Fibroblast of upper back skin (primary cell): ENCODE data around the gene GABRG3.

ENCODE experiments used
- DNase-seq: peaks from one replicate; pipeline ENCODE4 v3.0.0-alpha.2; 2013

GABRG3 gene

DNA sequence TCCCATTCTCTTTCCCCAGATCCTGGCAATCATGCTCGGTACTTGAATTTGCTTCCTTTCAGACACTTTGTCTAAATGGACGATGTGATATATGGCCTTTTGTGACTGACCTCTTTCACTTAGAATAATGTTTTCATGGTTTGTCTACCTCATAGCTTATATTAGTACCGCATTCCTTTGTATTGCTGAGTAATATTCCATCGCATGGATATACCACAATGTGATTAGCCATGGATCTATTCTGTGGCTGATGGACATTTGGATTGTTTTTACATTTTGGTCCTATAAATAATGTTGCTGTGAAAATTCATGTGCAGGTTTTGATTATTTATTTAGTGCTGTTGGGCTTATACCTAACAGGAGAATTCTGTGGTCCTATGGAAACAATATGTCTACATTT, 458.6 kb downstream of the GABRG3 start:
- DNase-seq = no peak

DNA sequence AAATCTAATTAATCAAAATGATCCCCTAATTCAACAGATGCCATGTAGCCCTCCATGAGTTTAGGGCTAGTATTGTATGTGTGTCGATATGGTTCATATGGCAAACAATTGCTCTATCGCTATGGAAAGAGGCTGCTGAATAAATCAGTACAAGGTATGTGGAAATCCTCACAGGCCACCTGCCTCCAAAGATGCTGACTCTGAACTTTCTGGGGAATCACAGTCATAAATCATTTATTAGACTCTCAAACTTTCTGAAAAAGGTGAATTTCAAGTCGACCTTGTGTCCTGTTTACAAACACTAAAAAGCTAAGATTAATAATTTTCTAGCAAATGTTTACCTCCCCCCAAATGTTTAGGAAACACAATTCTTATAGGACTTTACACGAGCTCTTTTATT, 462.6 kb downstream of the GABRG3 start:
- DNase-seq = no peak

DNA sequence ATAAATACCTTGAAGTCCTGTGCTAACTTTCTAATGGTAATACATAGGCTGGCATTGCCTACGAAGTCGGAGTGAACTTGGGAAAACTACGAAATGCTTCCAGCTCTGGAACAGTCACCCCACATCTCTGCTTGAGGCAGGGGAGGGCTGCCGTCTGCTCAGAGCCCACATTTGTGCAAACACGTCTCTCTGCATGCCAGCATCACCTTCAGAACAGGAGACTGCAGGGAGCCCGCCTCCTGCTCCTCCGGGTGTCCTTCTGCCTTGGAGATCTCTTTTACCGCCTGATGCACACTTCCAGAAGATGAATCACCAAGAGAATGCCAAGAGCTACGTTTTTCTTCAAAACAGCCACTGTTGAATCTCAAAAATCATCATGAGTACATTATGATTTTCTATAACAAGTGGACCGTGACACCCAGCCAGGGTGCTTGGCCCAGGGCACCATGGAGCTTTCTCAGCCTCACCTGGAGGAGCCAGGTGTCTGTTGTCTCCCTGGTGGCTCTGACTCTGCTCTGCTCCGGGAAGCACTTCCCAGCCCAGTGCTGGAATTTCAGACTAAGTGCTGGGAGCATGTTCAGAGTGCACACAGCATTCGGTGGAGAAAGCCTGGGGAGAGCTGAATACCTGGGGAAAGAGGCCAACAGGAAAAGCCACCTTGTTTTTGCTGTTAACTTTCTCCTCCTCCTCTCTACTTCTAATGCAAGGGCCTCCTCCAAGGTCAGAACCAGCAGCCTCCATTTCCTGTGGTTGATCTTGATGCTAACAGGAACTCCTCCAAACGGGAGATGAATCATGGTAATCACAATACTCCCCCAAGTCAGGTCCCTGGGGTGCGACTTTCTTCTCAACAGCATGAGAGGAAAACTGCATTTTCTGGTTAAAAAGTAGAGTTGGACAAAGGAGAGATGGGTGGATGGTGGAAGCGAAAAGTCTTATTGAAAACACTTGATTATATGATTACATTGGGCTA, 467.7 kb downstream of the GABRG3 start:
- peak; percentile 60 for DNase-seq

DNA sequence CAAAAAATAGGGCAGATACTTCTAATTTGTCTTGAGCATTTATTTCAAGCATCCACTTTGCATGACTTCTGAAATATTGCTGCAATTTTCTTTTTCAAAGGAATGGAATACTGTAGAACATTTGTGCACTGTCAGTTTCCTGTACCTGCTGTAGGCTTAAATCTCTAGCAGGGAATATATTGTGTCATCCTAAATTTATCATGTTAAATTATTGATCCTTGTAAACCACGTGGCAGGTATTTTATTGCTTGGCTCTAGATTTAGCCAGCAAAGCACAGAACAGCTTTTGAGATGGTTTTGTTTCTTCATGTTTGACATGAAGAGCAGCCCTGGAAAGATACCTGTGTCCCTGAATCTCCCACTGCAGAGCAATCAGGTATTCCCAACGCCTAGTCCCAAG, 470.1 kb downstream of the GABRG3 start:
- DNase-seq = no peak

DNA sequence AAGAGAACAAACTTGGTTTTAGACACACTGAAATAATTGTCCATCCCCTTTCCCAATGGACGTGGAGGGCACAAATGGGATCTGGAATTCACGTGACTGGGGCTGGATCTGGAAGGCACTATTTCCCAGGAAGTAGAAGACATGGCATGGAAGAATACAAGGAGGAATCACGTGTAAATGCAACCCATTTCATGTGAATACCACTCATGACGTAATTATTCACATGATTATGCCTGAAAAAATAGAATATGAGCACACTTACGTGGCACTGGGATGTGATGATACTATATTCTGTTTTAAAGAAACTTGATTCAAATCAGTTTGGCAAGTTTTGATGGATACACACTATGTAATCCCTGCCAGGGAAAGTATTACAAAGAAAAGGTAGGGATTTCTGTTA, 477.3 kb downstream of the GABRG3 start:
- DNase-seq = no peak

DNA sequence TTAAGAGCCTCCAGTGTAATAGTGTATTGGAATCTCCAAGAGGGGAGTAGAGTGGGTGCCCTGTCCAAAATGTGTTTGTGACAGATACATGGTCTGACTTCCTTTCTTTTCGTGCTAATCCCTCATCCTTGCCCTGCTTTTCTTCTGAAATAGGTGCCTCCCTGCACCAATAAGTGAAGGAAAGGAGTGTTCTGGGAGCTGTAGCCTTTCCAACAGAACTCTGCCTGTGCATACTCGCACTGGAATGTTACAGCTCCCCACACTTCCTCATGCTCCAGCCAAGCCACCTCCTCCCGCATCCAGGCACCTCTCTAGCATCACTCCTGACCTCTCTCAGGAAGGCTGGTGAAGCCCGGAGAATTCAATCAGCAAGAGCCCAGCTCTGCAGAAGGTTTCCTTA, 478.0 kb downstream of the GABRG3 start:
- DNase-seq = peak; percentile 49

DNA sequence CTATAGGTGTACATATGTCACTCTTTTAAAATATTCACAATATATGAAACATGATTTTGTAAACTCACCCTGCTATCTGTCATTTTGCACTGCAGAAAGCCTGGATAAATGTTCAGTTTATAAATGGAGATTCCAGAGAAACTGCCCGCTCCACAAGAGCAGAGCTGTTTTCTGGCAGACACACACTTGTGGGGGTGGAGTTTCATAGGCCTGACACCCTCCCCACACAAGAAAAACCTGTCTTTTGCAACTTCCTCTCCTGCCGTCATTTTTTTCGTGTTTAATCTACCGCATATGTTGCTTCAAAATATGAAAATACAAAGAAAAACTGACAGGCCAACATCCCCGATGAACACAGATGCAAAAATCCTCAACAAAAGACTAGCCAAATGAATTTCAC, 479.0 kb downstream of the GABRG3 start:
- no peak for DNase-seq

DNA sequence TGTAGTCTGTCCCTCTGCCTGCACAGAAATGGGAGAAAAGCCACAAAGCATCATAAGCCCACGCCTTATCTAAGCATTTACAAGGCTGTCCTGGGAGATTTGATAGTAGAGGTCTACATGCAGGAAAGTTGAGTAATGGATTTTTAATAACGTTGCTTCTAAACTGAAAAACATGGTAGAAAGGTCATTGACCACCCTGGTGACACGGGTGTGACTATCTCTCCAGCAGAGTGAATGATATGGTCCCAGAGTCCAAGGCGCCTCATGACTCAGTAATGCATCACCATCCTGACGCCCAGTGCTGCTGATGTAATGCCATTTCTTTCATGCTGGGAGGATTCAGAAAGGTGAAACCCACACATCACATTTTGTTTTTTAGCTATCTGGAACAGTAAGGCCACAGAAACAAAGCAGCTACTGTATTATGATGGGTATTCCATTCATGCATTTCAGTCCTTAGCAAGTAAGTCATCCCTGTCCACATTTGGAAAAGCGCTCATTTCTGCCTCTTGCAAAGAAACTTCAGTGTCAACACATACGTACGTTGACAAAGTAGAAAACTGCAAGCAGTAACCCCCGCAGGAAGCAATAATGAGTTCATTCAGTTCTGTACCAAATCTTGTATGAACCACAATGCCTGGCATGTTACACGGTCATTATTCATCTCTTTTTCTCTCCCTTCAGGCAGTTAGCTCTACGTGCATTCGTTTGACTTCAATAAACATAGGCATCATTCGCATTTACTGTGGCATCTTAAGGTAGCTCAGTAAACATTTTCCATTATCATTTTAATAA, 483.5 kb downstream of the GABRG3 start:
- DNase-seq = peak; percentile 81

DNA sequence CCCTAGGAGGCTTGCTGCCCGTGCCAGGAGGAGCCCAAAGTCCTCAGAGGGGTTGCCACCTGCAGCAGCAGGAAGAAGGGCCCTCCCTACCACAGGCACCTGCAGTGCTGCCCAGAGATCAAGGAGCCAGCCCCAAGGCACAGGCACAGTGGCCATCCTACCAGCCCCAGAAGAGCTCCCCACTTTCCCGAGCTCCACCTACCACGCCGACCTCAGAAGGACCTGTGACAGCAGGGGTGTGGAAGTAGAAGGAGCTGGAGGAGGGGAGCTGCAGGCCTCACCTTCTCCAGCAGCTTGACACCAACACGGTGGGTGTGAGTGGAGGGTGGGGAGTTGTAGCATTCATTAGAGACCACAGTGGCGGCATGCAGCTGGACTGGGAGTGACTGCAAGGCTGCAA, 485.8 kb downstream of the GABRG3 start:
- no peak for DNase-seq

DNA sequence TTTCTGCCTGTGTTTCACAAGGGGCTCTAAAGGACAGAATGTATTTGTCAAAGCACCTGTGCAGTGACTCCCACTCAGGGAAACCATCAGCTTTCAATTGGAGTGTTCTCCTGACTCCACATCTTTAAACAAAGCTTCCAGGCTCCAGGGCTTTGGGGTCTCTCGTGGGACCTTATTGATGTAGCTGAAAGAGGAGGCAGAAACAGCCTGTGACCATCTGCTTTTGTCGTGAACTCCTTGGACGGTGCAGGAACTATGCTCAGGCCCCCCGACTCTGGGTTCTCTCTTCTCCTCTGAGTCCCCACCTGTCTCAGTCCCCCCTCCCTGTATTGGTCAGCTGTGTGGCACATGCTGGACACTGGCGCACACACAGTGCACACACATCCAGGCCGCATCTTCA, 486.8 kb downstream of the GABRG3 start:
- DNase-seq = no peak

DNA sequence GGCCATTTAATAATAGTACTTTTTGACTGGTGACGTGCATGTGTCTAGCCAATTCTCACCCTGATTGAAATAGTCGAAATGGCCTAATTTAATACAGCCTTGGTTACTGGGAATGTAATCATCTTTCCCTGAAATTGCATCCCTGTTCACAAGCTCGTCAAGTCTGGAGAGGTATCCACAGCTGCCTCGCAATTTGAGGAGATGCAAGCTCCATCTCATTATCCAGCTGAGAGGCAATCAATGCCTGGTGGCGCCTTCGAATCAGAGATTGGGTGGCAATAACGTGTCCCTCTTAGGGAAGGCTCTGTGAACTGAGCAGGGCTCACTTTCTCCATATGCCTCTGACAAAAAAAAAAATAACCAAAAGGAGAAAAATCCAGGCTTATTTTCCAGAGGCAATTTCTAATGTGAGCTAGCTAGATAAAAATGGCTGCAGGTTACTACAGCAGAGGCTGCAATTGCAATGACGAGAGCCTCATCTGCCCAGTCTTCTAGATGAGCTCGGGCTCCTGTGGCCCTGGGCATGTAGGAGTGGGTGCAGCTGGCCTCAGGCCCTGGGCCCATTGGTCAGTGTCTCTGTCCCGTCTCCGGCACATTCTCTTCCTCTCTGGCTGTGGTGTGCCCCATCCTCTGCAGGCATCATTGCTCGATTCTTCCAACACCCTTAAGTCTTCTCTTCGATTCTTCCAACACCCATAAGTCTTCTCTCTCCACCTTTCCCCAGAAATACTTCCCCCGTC, 487.5 kb downstream of the GABRG3 start:
- no peak for DNase-seq

DNA sequence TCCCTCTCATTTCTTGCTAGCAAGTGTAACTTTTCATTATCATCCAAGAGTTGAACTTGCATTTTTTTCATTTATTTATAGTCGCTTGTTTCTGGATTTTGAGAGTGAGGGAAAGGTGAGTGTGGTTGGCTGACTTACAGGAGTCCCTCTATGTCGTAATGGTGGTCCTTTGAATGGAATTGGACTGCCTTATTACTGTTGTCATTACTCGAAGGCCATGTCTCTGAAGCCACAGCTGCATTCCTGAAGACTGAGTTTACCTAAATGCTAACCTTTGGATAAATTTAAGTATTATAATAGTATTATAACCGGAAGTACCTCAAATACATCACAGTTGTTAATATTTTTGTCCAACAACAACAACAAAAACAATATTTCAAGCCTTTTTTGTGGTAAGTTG, 488.9 kb downstream of the GABRG3 start:
- peak; percentile 20 for DNase-seq

DNA sequence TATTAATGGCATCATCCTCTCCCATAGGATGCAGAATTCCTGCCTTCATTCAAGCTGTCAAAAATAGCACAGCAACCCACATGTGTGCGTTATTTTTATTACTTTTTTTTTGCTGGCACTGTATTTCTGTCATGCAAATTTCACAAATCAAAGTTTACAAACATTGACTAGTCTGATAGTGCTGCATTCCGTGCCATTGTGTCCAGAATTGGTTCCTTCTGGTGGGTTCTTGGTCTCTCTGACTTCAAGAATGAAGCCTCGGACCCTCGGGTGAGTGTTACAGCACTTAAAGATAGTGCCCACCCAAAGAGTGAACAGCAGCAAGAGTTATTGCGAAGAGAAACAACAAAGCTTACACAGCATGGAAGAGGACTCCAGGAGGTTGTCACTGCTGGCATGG, 490.2 kb downstream of the GABRG3 start:
- DNase-seq = no peak

DNA sequence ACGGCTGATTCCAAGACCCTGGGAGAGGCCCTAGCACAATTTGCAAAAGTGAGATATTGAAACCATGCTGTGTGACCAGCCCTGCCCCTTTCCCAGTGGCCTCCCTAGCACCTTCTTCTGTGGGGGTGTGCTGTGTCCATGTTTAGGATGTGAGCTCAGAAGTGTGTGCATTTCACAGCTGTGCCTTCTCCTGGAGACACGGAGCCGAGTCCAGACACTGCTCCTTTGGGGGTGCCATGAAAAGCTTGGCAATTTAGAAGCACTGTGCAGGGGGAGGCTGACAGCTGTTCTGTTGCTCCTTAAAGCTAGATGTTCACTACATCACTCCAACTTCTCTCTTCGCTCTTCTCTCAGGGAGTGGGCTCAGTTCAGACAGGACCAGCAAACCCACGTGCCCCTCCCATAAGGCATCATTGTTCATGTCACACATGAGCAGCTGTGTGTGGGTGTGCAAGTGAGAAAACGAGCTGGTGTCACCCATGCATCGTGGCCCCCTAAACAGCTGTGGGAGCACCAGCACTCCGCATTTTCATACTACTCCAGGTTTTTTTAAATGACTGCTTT, 492.6 kb downstream of the GABRG3 start:
- no peak for DNase-seq

DNA sequence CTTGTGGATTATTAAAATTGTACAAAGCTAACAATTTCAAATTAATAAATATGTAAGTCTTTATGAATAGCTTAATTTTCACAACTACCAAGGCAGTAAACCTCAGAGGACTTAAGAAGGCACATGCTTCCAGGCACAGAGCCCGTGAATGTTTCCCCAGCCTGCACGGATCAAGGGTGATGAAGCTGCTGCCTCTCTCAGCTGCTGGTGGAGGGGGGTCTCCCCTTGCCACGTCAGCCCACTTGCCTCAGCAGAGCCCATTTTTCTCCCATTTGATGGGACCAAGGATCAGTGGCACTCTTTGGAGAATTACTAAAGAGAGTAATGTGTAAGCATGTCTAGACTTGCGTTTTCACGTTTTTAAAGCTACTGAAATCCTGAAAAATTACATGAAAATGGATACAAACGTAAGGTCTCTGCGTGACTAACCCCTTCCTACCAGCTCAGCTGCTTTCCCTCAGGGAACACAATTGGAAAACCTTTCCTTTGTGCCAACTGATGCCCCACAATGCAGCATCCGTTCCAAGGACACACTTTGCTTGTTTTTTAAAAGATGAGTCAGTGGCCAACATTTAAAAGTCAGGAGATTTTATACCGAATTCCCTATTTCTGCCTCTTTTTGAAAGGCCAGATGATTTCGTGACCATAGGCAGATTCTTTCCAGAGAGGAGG, 494.1 kb downstream of the GABRG3 start:
- no peak for DNase-seq

DNA sequence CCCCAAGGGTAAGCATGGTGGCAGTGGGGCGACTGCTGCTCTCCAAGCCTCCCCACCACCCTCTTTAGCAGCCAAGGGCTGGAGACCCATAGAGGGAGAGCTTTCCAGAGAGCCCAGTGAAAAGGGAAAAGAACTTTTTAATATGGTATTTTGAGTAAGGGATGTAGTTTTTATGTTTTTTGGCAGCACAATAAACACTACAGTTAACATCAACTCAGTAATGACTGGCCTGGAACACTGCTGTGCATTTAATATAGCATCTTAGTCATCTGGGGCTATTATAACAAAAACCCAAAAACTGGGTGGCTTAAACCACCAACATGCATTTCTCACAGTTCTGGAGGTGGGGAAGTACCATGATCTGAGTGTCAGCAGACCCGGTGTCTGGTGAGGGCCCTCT, 495.8 kb downstream of the GABRG3 start:
- no peak for DNase-seq

DNA sequence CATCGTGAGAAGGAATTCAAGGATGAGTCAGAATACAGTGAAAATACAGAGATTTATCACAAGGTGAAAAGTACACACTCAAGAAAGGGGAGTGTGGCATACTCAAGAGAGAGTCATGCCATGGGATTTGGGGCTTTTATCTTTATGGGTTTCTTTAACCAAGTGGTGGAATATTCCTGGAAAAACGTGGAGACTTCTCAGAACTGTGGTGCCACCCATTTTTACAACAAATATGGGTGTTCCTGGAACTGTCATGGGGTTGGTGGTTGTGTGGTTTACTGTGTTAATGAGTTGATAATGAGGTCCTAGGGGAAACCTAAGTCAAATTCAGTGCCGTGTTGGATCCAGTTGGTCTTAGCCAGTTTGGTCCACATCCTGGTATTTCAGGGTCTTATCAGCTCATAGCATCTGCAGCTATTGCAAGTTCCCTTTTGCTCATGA, 497.2 kb downstream of the GABRG3 start:
- no peak for DNase-seq

DNA sequence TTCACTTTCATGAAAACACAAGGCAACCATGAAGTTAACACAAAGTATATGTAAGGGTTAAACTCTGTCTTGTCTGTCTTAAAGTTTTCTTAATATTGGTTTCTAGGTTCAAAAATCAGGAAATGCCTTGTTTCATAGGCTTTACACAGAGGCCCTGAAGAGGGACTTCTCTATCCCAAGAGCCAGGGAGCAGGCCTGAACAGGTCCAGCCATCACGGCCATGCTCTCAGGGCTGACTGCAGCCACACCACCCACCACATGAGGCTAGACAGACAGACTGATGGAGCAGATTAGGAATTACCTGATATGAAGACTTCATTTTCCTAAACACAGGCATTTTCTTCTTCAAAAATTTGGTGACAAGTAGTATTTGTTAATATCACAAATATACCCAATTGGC, 502.9 kb downstream of the GABRG3 start:
- no peak for DNase-seq

DNA sequence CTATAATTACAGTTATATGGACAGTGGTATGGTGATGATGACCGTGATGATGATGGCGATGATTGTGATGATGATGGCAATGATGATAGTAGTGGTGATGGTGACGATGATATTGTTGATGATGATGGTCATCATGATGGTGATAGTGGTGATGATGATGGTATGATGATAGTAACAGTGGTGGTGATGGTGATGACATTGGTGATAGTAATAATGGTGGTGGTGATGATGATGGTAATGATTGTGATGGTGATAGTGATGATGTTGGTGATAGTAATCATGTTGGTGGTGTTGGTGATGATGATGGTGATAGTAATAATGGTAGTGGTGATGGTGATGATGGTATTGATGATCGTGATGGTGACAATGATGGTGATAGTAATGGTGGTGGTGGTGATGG, 504.4 kb downstream of the GABRG3 start:
- no peak for DNase-seq

DNA sequence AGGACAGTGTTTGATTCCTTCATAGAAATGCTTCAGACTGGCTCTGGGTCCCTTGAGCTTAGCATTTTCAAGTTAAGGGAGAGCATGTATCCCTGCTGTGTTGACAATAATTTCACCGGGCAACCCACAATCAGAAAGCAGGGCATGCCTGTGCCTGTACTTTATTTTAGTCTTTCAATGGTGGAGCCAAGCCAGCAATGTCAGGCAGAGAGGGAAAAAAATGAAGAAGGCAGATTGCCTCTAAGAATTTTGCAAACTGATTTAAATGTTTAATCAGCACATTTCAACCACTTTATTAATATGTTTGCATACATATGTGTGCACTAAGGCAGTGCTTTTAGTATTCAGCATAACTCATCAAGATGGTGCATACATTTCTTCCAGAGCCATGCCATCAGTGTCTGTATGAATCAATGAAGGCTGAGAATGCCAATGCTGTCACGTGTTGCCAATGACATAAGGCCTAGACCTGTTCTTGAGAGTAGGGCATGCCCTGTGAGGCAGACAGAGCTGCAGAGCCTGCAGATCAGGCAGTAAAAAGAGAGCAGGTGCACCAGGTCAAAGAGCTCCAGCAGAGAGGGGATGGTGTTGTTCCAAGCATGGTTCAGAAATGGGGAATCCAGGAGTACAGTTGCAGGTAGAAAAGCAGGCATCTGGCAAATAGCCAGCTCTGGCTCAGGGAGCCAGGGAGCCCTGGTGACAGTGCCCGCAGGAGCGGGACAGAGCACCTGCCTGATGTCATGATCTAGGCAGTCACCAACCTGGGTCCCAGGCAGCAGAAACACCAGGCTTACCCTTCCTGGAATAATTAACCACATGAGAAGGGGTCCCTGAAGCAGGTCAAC, 508.5 kb downstream of the GABRG3 start:
- no peak for DNase-seq

DNA sequence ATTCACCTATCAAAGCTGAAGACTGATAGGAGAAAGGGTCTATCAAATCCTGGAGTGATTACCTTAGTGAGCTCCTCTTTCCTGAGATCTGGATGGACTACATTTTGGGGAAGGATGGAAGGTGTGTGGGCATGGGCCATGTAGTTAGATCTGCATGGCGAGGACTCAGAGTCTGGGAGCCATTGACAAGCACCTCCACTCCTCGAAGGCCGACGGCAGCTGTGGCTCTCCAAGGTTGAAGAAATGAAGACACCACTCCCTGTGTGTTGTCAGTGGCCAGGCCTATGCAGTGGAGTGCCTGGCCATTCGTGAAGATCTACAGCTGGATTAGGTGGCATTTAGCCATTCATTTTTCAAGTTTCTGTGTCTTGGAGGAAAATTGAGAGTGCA, 509.2 kb downstream of the GABRG3 start:
- DNase-seq = no peak
